NCI-H446 treated with DMSO at 0.1 percent for 48 hours (cell line): ENCODE measurements around the gene PFKM.
A peak's percentile ranks its signal among the peaks of the same experiment; 100 is the strongest.

Experiments used
- DNase-seq: peaks from one replicate; lab custom pipeline; 2025; lab: John Stamatoyannopoulos, UW

The PFKM gene

DNA sequence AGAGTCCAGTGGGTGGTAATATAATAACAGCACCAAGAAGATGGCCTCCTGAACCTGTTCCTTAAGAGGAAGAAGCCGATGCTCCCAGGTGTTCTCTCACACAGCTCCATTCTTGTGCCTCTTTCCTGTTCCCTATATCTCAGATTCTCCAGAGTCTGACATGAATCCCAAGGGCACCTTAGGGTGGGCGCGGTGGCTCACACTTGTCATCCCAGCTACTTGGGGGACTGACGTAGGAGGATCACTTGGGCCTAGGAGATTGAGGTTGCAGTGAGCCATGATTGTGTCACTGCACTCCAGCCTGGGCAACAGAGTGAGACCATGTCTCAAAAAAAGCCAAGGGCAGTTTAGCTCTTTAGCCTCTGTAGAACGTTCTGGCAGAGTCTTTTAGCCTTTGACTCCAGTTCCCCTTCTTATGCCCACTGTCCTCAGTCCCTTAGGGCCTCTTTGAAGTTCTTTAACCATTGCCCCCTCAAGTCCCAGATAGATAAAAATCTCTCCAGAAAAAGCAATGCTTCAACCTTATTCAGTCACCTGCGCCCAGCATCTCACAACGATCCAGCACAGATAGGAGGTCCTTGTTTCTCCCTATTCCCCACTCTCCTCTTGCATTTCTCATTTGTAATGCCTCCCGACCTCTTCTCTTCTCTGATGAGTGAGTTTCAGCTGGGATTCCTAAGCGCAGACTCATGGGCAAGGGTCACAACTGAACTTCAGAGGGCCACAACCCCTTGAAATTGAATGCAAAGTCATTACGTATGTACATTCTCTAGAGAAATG is 68.9 kb downstream of the PFKM start:
- DNase-seq: no peak

DNA sequence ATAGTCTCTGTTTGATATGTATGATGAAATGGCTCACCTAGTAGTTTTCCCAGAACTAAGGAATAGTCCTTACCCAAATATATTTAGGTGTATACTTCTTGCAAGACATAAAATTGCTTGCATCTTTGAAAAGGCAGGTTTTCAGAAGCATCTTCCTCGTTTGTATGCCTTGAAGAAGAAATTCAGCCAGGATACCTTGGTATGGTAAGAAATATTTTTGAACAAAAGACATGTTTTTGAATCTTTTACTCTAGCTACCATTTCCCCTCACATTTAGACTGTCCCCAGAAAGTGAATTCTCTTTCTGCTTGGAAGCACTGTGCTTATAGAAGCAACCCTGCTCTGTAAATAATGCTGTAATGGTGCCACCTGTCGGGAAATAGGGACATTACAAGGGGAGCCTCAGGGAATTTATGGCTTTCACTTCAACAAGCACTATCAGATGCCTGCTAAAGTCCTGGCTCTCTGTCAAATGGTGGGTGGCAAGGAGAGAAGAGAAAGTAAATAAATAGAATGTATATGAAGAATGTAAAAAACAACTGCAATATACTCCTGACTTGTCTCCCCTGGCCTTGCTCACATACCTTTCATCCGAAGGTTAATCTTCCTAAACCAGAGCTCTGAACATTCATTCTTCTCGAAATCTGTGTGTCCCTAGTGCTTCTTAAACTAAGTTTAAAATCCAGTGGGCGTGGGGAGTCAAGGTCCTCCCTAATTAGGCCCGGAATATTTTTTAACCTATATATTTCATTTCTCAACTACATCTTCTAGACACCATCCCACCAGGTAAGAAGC is 70.4 kb downstream of the PFKM start:
- DNase-seq: peak; percentile 7

DNA sequence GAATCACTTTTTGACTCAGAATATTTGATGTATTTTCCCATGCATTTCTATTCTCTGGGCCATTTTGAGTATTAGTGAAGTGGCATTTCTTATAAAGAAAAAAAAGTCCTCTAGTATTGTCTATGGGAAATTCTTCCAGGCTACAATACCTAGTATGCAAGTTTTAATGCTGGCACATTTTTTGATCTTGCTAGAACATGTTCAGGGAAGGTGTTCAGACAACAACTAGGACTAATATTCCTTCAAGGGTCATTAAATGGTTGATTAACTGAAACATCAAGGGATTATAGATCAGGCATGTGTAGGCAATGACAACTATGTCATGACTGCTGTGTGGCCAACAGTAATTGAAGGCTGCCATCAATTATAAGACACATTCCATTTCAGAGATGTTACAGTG is 71.9 kb downstream of the PFKM start:
- no peak for DNase-seq

DNA sequence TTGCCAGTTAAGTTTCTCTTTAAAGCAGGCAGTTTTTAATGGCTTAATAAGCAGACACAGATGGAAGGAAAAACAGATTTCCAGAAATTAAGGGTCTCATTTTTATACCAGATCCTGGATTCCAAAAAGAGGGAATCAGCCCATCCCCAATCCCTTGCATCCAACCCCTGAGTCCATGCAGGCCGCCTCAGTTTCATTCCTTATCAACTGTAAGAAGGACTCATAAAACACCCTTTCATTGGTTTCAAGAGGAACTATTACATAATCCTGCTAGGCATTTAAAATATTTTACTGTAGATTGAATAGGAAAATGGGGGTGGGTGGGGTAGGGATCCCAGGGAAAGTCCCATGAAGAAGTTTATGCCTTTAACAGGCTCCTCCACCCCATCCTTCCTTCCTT is 73.7 kb downstream of the PFKM start:
- DNase-seq: no peak

DNA sequence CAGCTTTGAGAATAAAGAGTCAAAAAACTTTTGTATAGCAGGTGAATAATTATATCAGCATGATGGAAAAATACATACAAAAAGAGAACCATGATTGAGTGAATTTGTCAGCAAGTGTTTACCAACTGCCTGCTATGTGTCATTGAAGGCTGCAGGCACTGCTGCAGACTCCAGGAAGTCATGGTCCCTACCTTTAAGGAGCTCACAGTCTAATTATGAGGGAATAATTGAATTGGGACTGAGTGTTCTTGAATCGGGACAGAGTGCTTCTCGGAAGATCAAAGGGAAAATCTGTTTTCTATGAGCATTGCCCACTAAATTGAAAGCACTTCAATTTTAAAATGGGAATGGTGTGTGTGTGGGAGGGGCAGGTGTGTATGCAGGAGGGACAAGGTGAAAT is 74.5 kb downstream of the PFKM start:
- DNase-seq: no peak

DNA sequence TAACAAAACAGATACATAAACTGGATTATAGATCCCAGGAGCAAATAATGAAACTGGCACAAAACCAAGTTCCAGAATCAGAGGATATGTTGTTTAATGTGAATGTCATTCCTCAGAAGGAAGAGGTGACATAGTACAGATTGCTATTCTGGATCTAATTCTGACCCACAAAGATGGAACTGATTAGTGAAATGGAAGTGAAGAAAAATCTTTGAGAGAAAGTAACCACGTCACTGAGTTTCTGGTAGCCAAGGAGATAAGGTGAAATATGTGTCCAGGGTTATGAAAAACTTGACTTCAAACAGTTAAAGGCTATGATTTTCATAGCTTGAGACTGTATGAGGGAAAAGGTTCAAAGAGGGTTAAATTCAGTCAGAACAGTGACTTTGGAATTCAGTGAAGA is 75.6 kb downstream of the PFKM start:
- no peak for DNase-seq
